22Rv1 (cell line): ENCODE measurements around the gene TIA1.
A peak's percentile ranks its signal among the peaks of the same experiment; 100 is the strongest.
"Not testable (repeated sequence)": the region's sequence is repeated elsewhere in the genome, so short reads cannot be mapped to it uniquely, and the experiment has no call there.

Experiments used
- H3K27ac ChIP-seq: fragments of 450-650 bp; 2 replicates; pipeline ENCODE4 v1.5.1; 2017
- CTCF ChIP-seq: fragments of 450-650 bp; IDR thresholded peaks from 2 replicates; pipeline ENCODE4 v1.5.1; 2017; ENCODE audit warnings: mild to moderate bottlenecking
- ZFX ChIP-seq: fragments of 450-650 bp; IDR thresholded peaks from 2 replicates; pipeline ENCODE4 v1.6.1; 2017; ENCODE audit warnings: antibody characterized with exemption, borderline replicate concordance

TIA1 gene

GRCh38 chr2:70248181-70248847 lies at the start of gene TIA1:
TIA1 (minus strand) TSS chr2:70248628; CDS start chr2:70248430, 198 bp downstream.
- peak within 1 kb of the TSS; percentile 97 for H3K27ac ChIP-seq
- TF ChIP-seq CTCF (no peak), ZFX (no peak)

GRCh38 chr2:70297828-70298227 lies 49.4 kb upstream of the TIA1 start:
- H3K27ac ChIP-seq: not testable (repeated sequence)

- no peak overlapping the region for H3K27ac ChIP-seq
- TF ChIP-seq CTCF (no peak), ZFX (no peak)
These were observed 35.2 kb upstream of the TIA1 start for GRCh38 chr2:70283500-70284191.

GRCh38 chr2:70282439-70282838 lies 34.0 kb upstream of the TIA1 start:
- TF ChIP-seq ZFX (no peak), CTCF (no peak)
- no peak overlapping the region for H3K27ac ChIP-seq

- TF ChIP-seq CTCF (no peak), ZFX (no peak)
- H3K27ac ChIP-seq: no peak overlapping the region
These were observed 31.9 kb upstream of the TIA1 start for GRCh38 chr2:70280242-70280798.

GRCh38 chr2:70270323-70270722 lies 21.9 kb upstream of the TIA1 start:
- TF ChIP-seq ZFX: no peak
- no peak overlapping the region for H3K27ac ChIP-seq

- not testable (repeated sequence) for H3K27ac ChIP-seq
These were observed 21.2 kb upstream of the TIA1 start for GRCh38 chr2:70269422-70270302.

- H3K27ac ChIP-seq: not testable (repeated sequence)
These were observed 18.5 kb upstream of the TIA1 start for GRCh38 chr2:70266925-70267324.

- no peak overlapping the region for H3K27ac ChIP-seq
- TF ChIP-seq ZFX: no peak
- TF ChIP-seq CTCF: no peak
These were observed 13.1 kb upstream of the TIA1 start for GRCh38 chr2:70261501-70261900.
